Skeletal muscle cell (primary cell): ENCODE measurements around the gene CACNA1H.

Source experiments
- DNase-seq: peaks from one replicate; pipeline ENCODE4 v3.0.0-alpha.2; 2010; ENCODE audit warnings: low read depth
- H3K4me3 ChIP-seq: 2 replicates; pipeline ENCODE4 v1.5.1; 2011; ENCODE audit warnings: low read depth, mild to moderate bottlenecking, control low read depth, low read length, moderate library complexity

The CACNA1H gene

GRCh38 chr16:1121601-1122397 lies 31.1 kb upstream of the CACNA1H start:
- no peak for DNase-seq
- H3K4me3 ChIP-seq = no peak overlapping the region

- no peak for DNase-seq
- H3K4me3 ChIP-seq = no peak overlapping the region
Observed at GRCh38 chr16:1122398-1122765, 30.5 kb upstream of the CACNA1H start.

DNA sequence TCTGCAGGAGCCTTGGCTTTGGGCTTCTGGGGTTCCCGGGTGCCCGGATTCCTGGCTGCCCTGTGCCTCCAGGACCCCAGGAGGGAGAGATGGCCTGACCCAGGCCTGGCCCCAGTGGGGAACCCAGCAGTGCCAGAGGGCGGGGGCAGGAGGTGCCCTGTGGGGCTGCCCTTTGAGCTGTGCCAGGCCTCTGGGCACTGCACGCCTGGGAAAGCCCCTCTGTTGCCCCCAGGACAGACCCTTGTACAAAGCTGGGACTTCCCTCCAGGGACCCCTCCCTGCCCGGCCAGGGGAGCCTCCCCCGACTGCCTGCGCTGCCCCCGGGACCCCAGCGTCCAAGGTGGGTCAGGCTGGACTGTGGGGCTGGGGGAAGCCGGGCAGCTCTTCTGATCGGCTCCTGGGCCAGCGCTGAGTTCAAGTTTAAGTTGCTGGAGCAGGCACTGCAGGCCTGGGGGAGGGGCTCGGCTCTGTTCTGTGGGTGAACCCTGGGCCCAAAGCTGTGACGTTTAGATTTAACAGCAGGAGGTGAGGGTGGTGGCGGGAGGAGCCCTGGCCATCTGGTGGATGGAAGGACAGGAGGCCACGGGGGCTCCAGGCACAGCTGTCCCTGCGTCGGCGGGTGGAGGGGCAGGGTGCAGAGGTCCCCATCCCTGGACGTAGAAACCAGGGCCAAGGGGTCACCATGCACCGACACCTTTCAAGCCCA lies 29.2 kb upstream of the CACNA1H start:
- no peak overlapping the region for H3K4me3 ChIP-seq
- DNase-seq = no peak

- no peak for DNase-seq
- H3K4me3 ChIP-seq = no peak overlapping the region
Observed at GRCh38 chr16:1124291-1124690, 28.6 kb upstream of the CACNA1H start.

DNA sequence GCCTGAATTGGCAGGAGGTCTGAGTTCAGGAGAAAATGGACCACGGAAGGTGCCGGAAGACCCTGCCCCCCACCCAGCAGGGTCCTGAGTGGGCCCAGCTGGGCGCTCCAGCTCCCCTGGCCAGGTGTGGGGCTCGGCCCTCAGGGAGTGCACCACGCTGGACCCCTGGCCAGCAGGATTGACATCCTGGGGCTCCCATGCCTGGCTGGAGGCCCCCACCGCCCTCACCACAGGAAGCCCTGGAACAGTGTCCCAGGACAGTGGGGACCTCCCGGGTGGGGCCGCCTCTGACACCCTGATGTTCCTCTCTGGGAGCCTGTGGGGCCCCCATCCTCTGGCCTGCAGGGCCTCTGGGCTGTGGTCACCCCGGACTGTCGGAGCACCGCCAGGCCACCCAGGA lies 28.1 kb upstream of the CACNA1H start:
- no peak overlapping the region for H3K4me3 ChIP-seq
- DNase-seq = no peak

DNA sequence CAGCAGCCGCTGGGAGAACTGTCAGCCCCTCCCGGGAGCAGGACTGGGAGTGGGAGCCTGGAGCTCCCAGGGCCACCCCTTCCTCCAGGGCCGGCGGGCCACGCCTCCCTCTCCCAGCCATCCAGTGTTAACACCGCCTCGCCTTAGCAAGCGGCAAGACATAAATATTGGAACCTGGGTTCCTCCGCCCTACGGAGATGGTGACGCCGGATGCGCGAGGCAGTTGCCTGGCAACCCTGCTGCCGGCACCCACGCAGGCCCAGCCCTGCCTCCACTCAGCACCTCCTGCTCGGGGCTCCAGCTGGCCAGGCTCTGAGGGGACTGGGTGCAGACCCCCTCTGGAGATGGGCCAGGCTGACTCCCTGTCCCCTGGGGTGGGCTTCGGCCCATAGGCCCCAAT lies 27.4 kb upstream of the CACNA1H start:
- no peak for DNase-seq
- H3K4me3 ChIP-seq = no peak overlapping the region

DNA sequence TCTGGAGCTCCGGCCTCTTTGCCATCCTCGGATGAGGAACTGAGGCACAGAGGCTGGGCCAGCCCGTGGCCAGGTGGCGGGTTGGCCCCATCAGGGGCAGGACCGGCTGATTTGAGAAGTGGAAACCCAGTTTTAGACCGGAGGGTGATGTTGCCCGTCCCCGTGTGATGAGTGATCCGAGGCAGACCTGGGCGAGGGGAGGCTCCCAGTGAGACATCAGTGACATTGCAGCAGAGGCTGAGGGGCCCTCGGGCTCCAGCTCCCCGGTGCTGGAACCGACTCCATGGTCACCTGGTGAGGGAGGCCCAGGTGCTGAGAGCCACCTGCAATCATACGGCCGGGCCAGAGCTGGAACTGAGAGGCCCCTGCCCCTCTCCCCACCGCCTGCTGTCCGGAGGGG lies 26.9 kb upstream of the CACNA1H start:
- no peak for DNase-seq
- H3K4me3 ChIP-seq = no peak overlapping the region

- H3K4me3 ChIP-seq = no peak overlapping the region
- no peak for DNase-seq
Observed at GRCh38 chr16:1126586-1126985, 26.3 kb upstream of the CACNA1H start.

DNA sequence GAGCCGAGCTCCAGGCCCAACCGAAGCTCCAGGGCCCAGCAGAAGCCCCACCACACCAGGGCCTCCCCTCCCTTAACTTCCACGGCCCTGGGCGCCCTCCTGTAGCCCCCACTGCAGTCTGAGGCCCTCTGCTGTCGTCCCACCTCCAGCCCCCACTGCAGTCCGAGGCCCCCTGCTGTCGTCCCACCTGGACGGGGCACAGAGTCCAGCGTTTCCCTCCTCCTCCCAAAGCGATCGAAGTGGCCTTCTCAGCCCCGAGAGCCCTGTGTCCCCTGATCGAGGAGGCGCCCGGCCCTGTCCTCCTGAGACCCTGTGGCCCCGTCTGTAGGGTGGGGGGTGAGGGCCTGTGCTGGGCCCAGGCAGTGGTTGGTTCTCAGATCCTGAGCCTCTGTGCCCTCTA lies 25.8 kb upstream of the CACNA1H start:
- no peak overlapping the region for H3K4me3 ChIP-seq
- no peak for DNase-seq

DNA sequence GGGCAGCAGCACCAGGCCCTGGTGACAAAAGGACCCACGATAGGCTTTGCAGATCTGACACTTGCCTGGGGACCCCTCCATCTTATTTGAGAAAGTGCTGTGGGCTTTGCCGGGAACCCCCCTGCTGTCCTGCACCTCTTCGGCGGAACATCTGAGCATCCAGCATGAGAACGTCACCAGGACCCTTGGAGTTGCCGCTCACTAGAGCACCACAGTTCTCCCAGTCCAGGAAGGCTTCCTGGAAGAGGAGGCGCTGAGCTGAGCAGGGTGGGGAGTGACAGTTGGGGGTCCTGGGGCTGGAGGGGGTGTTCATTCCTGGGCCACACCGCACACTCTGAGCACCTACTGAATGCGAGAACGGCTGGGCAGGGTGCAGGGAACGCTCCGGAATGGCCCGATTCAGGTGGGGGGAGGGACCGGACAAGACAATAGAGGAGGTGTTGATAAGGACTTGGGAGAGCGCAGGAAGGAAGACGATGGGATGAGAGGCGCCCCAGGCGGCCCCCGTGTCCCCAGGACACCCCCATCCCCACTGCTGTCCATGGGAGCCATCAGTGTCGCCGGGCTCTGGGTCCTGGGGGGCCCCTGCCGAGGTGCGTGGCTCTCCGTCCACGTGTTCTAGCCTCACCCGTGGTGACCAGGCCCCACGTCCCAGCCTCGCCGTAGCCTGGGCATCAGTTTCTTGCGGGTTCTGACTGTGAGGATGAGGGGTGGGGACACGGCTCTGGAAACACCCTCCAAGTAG lies 24.8 kb upstream of the CACNA1H start:
- DNase-seq = no peak
- no peak overlapping the region for H3K4me3 ChIP-seq

DNA sequence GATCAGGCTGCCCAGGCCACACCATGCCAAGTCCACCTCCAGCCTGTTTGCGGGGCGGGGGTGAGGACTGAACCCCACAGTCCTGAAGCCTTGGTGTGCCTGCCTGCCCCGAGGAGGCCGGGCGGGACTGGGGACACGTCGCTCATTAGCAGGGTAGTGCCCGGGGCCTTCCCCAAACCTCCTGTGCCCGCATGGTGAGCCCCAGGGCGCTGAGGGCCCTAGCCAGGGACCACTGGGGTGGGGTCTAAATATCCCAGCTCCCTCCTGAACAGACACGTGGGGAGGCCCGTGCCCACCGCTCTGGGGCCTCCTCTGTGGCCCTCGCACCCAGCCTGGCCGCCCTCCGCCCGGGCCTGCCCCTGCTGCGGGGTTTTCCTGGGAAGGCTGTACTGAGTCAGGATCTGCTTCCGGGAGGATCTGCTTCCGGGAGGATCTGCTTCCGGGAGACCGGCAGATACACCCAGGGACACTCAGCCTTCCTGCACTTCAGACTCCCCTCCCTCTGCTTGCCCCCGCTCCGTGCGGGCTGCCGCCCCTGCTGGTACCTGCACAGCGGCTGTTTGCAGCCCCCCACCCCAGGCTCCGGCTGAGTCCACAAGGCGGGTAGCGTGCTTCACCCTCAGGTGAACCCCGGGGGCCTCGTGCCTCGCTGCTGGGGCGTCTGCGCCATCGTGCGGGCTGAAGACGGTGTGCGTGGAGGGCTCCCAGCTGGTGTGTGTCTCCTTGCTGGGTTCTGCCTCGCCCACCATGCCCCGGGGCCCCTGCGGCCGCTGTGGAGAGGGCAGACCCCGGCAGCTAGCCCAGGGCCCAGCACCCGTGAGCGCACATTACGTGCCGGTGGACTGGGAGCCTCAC lies 23.6 kb upstream of the CACNA1H start:
- H3K4me3 ChIP-seq = no peak overlapping the region
- no peak for DNase-seq

DNA sequence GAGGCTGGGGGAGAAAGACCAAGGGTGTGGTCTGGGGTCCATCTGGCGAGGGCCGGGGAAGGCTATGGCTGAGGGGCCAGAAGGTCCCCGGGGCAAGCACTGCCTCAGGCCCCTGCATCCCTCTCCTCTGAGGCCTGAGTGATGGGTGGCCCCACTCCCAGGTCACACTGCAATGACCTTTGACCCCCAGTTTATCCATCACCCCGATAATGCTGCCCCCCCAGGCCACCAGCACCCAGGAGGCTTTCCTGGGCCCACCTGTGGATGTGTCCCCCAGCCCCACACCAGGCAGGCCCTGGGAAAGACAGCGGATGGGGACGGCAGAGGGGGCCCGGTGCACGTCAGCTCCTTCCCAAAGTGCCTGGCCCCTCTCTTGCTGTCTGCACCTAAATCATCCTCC lies 22.5 kb upstream of the CACNA1H start:
- DNase-seq = no peak

GRCh38 chr16:1131378-1131994 lies 21.4 kb upstream of the CACNA1H start:
- no peak for DNase-seq

More for the DNA sequence above, 22.5 kb upstream of the CACNA1H start:
- H3K4me3 ChIP-seq = no peak overlapping the region

GRCh38 chr16:1132431-1132830 lies 20.5 kb upstream of the CACNA1H start:
- no peak for DNase-seq
- no peak overlapping the region for H3K4me3 ChIP-seq

More at GRCh38 chr16:1131378-1131994, 21.4 kb upstream of the CACNA1H start:
- H3K4me3 ChIP-seq = no peak overlapping the region

DNA sequence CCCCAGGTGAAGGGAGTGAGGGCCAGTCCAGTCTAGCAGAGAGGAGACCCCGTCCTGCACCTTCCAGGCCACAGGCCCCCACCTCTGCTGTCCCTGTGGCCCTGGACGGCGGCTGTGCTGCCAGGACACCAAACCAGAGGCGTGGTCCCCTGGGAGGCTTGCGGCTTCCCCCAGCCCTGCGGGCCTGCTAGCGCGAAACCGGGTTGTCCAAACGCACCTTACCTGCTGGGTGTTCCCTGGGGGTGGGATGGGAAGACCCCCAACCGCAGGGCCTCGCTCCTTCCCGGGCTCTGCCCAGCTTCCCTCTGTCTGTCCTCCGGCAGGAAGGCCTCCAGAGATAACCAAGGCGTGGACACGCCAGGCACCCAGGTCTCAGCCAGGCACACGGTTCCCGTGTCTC lies 19.6 kb upstream of the CACNA1H start:
- no peak for DNase-seq
- no peak overlapping the region for H3K4me3 ChIP-seq

- no peak overlapping the region for H3K4me3 ChIP-seq
- DNase-seq = no peak
Observed at GRCh38 chr16:1133810-1134520, 18.9 kb upstream of the CACNA1H start.

DNA sequence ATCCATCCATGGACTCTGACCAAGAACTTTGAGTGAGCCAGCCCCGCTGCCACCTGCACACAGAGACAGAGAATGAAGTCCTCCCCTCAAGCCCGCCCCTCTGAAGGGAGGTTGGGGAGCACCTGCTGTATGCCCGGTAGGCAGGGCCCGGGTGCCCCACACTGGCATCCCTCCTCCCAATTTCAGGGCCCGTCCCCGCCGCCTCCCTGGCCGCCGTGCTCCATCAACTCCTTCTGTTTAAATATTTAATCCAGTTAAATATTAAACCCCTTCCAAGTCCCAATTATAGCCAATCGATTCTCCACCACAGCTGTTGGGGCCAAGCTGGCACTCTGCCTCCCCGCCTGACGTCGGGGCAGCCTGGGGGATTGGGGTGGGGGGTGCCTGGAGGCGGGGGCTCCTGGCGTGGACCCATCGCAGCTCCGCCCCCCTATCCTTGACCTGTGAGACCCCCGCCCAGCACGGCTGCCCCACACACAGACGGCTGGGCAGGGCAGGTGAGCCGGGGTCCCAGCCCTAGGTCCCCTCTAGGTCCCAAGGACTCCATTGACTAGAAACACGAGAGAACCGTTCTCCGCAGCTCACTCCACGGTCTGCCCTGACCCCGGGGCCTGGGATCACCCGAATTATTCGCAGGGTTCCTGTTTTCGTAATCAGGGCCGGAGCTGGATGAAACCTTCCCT lies 18.0 kb upstream of the CACNA1H start:
- H3K4me3 ChIP-seq = no peak overlapping the region
- DNase-seq = no peak

- no peak overlapping the region for H3K4me3 ChIP-seq
- no peak for DNase-seq
Observed at GRCh38 chr16:1135459-1135825, 17.5 kb upstream of the CACNA1H start.
